AG04449 (cell line): Measurements from ENCODE around the gene LETM1.

Experiments used
- CTCF ChIA-PET: fragments of 350-600 bp; formaldehyde crosslinking; extraction: SDS; loops from one replicate; lab custom pipeline; 2021; ENCODE audit warnings: antibody characterized with exemption; lab: Yijun Ruan, JAX
- POLR2A ChIA-PET: fragments of 400-600, 350-600 bp; formaldehyde crosslinking; extraction: SDS; loops from one replicate; lab custom pipeline; 2020; ENCODE audit warnings: antibody characterized with exemption, inconsistent platforms; lab: Yijun Ruan, JAX
- DNase-seq: peaks from one replicate; pipeline ENCODE4 v3.0.0-alpha.2; 2010; ENCODE audit warnings: low read depth, low spot score
- H3K4me3 ChIP-seq: 2 replicates; pipeline ENCODE4 v1.5.1; 2011; ENCODE audit warnings: low read depth, mild to moderate bottlenecking, control low read depth, low read length
- TF ChIP-seq, protein P1 (sequence below): IDR thresholded peaks from one replicate; pipeline ENCODE4 v1.5.1; 2011; ENCODE audit warnings: mild to moderate bottlenecking, moderate library complexity, low read length, control low read depth, inconsistent platforms; ENCODE audit not compliant: insufficient read depth; ENCODE audit errors: missing control alignments

The LETM1 gene

DNA sequence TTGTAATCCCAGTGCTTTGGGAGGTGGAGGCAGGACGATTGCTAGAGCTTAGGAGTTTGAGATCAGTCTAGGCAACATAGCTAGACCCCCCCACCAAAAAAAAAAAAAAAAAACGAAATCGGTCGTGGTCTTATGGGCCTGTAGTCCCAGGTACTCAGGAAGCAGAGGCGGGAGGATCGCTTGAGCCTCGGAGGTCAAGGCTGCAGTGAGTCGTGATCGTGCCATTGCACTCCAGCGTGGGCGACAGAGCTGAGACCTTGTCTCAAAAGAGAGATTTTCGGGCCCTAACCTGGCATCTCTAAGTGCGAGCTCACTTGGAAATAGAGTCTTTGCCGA, 7.0 kb upstream of the LETM1 start:
- ChIA-PET POLR2A (no interaction called here), CTCF (no interaction called here)
- DNase-seq, result no peak
- H3K4me3 ChIP-seq, result no peak overlapping the region
- TF ChIP-seq, protein P1, sequence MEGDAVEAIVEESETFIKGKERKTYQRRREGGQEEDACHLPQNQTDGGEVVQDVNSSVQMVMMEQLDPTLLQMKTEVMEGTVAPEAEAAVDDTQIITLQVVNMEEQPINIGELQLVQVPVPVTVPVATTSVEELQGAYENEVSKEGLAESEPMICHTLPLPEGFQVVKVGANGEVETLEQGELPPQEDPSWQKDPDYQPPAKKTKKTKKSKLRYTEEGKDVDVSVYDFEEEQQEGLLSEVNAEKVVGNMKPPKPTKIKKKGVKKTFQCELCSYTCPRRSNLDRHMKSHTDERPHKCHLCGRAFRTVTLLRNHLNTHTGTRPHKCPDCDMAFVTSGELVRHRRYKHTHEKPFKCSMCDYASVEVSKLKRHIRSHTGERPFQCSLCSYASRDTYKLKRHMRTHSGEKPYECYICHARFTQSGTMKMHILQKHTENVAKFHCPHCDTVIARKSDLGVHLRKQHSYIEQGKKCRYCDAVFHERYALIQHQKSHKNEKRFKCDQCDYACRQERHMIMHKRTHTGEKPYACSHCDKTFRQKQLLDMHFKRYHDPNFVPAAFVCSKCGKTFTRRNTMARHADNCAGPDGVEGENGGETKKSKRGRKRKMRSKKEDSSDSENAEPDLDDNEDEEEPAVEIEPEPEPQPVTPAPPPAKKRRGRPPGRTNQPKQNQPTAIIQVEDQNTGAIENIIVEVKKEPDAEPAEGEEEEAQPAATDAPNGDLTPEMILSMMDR, result no peak

DNA sequence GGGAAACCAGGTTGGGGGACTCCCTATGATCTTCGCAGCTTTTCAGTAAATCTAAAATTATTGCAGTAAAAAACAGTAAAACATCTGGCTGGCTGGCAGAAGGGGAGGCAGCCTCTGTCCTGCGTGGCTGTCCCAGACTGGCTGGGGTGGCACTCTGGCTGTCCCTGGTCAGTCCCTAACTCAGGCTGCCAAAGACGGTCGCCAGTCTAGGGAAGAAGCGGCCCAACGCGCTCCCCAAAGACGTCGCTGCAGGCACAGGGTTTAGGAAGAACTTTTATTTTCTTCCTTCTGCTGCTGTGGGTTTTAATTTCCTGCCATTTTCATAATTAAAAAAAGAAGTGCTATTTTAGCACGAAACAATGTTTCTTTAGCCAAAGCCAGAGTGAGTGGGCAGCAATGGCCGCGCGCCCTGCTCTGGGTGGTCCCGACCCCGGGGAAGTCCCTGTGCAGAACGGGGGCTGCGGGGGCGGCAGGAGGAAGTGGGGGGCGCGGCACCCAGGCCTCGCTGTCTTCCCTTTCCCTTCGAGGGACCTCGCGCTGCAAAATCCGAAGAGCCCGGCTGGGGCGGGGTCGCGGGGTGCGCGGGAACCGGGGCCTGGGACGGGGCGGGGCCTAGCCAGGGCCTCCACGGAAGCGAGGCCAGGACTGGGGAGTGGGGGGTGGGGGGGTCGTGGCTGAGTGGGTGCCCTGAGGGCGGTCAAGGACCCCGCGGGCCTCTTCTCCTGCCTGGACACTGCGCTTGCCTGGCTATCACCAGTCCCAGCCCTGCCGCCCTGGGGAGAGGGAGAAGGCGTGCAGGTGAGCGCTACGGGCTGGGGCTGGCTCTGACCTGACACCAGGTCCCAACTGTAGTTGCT, 6.3 kb upstream of the LETM1 start:
- H3K4me3 ChIP-seq, result peak overlapping the region; percentile 15; the same call in 1 of the 2 replicates
- CTCF ChIA-PET, result interaction anchor here (1.0 to 1.2 kb wide), 2 partner anchors 8 to 47 kb away, joined by 3 to 4 read pairs; no protein-coding TSS in a partner anchor
- no peak for DNase-seq
- TF ChIP-seq, protein P1, result no peak
- POLR2A ChIA-PET, result interaction anchor here (0.9 kb wide), 1 partner anchor 8 kb away, joined by 3 read pairs; no protein-coding TSS in a partner anchor

DNA sequence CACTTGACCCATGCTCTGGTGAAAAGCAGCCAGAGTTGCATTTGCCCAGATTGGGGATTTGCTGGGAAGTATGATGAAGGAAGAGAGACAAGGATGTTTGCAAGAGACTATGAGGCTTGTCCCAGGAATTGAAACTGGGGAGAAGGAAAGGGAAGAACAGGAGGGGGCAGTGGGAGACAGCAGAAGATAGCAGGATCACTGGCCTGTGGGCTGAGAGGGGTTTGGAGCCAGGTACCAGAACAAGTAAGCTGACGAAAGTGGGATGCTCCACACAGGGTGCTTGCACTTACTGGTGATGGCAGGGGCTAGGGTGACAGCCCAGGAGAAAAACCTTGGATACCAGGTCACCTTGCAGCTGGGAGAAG, 3.4 kb upstream of the LETM1 start:
- no peak for DNase-seq
- no peak overlapping the region for H3K4me3 ChIP-seq
- TF ChIP-seq, protein P1, result no peak
- ChIA-PET CTCF (interaction anchor here (1.4 to 5.2 kb wide), 3 partner anchors 9 to 49 kb away, joined by 3 to 58 read pairs (median 4); no protein-coding TSS in a partner anchor), POLR2A (no interaction called here)

DNA sequence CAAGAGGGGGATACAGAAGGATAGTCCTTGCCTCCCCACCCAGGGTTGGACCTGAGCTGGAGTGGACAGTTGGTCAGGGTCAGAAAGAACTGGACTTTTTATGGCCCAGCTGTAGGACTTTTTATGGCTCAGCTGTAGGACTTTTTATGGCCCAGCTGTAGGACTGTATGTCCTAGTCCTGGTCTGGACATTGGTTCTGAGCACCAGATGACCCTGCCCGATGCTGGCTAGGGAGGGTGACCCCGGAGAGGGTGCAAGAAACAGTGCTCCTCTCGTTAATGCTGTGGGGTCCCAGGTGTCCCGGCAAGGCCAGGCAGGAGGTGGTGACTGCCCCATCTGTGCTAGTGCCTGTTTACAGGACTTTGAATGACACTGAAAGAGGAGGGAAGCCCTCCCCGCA, 2.0 kb upstream of the LETM1 start:
- DNase-seq, result no peak
- TF ChIP-seq, protein P1, result no peak
- ChIA-PET POLR2A (interaction anchor here (0.8 kb wide), 1 partner anchor 137 kb away, joined by 3 read pairs; the partner anchor contains the start of gene TMEM129), CTCF (interaction anchor here (1.6 to 5.2 kb wide), 2 partner anchors 41 to 44 kb away, joined by 4 to 58 read pairs; no protein-coding TSS in a partner anchor)
- no peak overlapping the region for H3K4me3 ChIP-seq

DNA sequence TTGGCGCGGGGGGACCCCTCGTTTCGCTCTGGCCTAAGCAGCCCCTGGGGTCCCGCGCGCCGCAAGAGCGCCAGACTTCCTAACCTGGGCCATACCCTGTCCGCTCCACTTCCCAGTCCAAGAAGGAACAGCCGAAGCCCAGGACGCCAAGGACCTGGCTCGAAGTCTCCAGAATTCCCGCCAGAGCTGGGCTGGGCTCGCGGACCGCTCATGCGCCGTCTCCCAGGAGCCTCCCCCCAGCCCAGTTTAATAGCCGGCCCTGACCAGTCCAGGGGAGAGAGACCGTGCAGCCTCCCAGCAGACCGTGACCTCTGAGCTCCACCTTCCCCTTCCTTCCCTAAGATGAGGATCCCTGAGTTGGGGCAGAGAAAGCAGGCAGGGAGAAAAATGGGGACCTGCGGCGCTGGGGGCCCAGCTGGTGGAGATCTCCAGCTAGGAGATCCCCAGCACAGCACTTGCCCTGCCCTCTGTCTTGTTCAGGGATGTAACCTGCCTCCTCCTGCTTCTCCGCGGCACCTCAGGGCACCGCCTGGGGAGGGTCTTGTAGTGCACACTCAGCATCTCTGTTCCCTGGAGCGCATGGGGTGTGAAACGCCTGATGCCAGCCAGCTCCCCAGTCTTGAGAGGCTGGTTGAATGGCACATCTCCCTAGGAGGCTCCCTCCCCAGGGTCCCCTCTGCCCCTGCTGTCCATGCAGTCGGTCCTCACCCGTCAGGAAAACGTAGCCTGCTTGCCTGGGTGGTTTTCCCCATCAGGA, 1.2 kb upstream of the LETM1 start:
- TF ChIP-seq, protein P1, result no peak
- ChIA-PET CTCF (interaction anchor here (0.7 to 5.2 kb wide), 7 partner anchors 10 to 53 kb away, joined by 3 to 58 read pairs (median 4); no protein-coding TSS in a partner anchor), POLR2A (interaction anchor here (0.8 kb wide), 1 partner anchor 13 kb away, joined by 6 read pairs; no protein-coding TSS in a partner anchor)
- DNase-seq, result no peak
- H3K4me3 ChIP-seq, result peak overlapping the region; percentile 85
